Mammary epithelial cell (primary cell): ENCODE measurements around the gene GNAT1.

ENCODE experiments used
- CTCF ChIP-seq, 2 donors: IDR thresholded peaks in 1 of 2; conservative IDR thresholded peaks in 1 of 2; 2 replicates each; pipeline ENCODE4 v1.5.1; 2011 to 2012; ENCODE audit warnings: inconsistent platforms in 2 of 2, low read length in 2 of 2, mild to moderate bottlenecking in 2 of 2, control low read depth in 1 of 2, low read depth in 1 of 2; ENCODE audit not compliant: insufficient read depth in 1 of 2; ENCODE audit errors: extremely low read depth in 1 of 2
- EZH2 ChIP-seq: IDR thresholded peaks from 2 replicates; pipeline ENCODE4 v1.6.1; 2012; ENCODE audit warnings: low read length, inconsistent platforms, borderline replicate concordance

- TF ChIP-seq CTCF (conservative IDR thresholded peaks at IDR 0.05 in 1 of 2, IDR thresholded peaks at IDR 0.05 in 1 of 2; ENCODE audit: extremely low read depth in 1 of 2, insufficient read depth in 1 of 2, low read depth in 1 of 2, low read length in 2 of 2) (no peak), EZH2 (no peak)
Observed at GRCh38 chr3:50166620-50167019, 24.8 kb upstream of the GNAT1 start.
